Peyer's patch (tissue), 4 donors: Measurements from ENCODE around the gene MCAT. TPM values are rescaled to one million over a fixed set of nuclear protein-coding genes. Genes with fewer than 3 reads are reported as not detected.

Source experiments
- DNase-seq, 3 donors: peaks; one replicate each; pipeline ENCODE4 v3.0.0-alpha.2; 2017 to 2019
- H3K27ac ChIP-seq, 4 donors: fragments of 200-600 bp; sonication (generic); one replicate each; pipeline ENCODE4 v1.5.1; 2016 to 2019
- H3K27me3 ChIP-seq, 2 donors: fragments of 200-600 bp; sonication (generic); one replicate each; pipeline ENCODE4 v1.5.1; 2019
- H3K36me3 ChIP-seq, 3 donors: fragments of 200-600 bp; sonication (generic); one replicate each; pipeline ENCODE4 v1.5.1; 2016 to 2019
- H3K4me1 ChIP-seq, 4 donors: fragments of 200-600 bp; sonication (generic); one replicate each; pipeline ENCODE4 v1.5.1; 2016 to 2019
- H3K4me3 ChIP-seq, 4 donors: fragments of 200-600 bp; sonication (generic); 1 replicate in 3 of 4; 2 replicates in 1 of 4; pipeline ENCODE4 v1.5.1; 2016 to 2019; ENCODE audit warnings: mild to moderate bottlenecking in 1 of 4
- H3K9me3 ChIP-seq, 4 donors: fragments of 200-600 bp; sonication (generic); one replicate each; pipeline ENCODE4 v1.5.1; 2016 to 2019; ENCODE audit warnings: mild to moderate bottlenecking in 1 of 4
- CTCF ChIP-seq, 6 experiments: fragments of 450-650 bp in 4 of 6; fragments of 200-600 bp in 2 of 6; sonication (generic) in 1 of 6; IDR thresholded peaks; one replicate each; pipeline ENCODE4 v1.5.1; 2017 to 2019; ENCODE audit warnings: antibody characterized with exemption in 6 of 6, mild to moderate bottlenecking in 3 of 6, moderate library complexity in 1 of 6
- POLR2A ChIP-seq, 2 donors: fragments of 450-650 bp; IDR thresholded peaks; one replicate each; pipeline ENCODE4 v1.5.1; 2017; ENCODE audit warnings: antibody characterized with exemption in 2 of 2, mild to moderate bottlenecking in 2 of 2, moderate library complexity in 2 of 2
- total RNA-seq, 4 donors: library from RNA; depleted of rRNA; stranded (reverse); fragments of >200 nt; gene quantifications; one replicate each; pipeline ENCODE4 v1.1.0, GENCODE V29; 2016

The MCAT gene
- total RNA-seq, 4 donors from 2014 or later = 9.1 to 28.5 (median 15.1) TPM

DNA sequence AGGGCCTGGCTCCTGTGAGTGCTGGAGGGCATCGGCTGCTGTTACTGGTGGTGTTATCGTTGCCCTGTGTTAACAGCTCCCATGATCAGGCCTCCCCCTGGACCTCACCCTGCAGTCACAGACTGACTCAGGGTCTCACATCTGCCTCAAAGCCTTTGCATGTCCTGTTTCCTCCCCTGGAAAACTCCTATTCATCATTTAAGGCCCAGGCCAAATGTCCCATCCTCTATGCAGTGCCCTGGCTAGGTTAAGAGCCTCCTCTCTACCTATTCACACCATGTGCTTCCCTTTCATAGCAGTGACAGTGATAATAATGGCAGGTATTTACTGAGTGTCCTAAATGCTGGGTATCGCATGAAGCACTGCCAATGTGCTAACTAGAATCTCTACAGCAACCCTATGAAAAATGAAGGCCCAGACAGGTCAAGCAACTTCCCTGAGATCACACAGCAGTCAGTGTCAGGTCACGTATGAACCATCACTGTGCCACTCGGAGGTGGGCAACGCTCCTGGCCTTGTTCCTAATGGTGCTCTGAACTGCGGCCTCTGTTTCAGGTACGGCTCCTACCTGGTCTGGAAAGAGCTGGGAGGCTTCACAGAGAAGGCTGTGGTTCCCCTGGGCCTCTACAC, 17.4 kb upstream of the MCAT start:
- peak overlapping the region in 1 of 4 donors; percentile 36 for H3K27ac ChIP-seq
- DNase-seq = no peak
- H3K4me3 ChIP-seq = no peak overlapping the region
- peaks cover 0 to 52% (median 0%) of the 10 kb centered on the region in 4 donors for H3K4me1 ChIP-seq
- TF ChIP-seq CTCF (IDR thresholded peaks at IDR 0.05) (no peak), POLR2A (IDR thresholded peaks at IDR 0.05) (no peak)
- H3K36me3 ChIP-seq = peaks cover 0 to 14% (median 0%) of the 10 kb centered on the region in 3 donors
- H3K9me3 ChIP-seq = no peaks in the 10 kb centered on the region
- H3K27me3 ChIP-seq = no peaks in the 10 kb centered on the region

DNA sequence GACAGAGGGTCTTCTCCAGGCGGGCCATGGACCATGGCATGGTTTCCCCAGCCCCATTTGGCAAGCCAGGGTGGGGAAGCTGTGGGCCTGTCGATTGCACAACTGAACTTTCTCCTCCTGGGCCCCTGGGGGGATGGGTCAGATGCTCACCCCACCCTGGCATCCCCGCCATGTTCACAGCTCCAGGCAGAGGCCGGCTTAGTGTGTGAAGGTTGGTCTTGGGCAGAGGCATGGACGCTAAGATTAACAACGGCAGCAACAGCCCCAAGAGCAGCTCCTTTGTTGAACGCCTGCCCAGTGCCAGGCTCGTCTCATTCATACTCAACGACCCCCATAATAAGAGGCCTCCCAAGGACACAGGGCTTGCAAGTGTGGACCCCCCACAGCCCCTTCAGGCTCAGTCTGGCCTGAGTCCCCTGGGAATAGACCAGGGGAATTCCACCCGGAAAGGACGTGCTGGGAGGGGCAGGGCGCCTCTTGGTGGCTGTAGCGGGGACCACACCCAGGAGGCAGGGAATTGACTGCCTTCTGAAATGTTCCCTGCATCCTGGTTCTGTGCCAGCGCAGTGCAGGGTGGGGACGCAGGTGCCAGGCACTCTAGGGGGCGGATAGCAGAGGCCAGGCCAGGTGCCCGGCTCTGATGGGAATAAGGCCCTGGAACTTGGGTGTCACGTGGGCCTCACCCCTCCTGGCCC, 16.4 kb upstream of the MCAT start:
- Histone ChIP-seq H3K4me1 (peaks cover 0 to 54% (median 0%) of the 10 kb centered on the region in 4 donors), H3K27ac (peak overlapping the region in 3 of 4 donors; percentile 23 to 52 (median 36)), H3K4me3 (no peak overlapping the region), H3K36me3 (peaks cover 0 to 14% (median 0%) of the 10 kb centered on the region in 3 donors), H3K9me3 (no peaks in the 10 kb centered on the region), H3K27me3 (no peaks in the 10 kb centered on the region)
- peak in 2 of 3 donors; percentile 79 to 85 for DNase-seq
- TF ChIP-seq CTCF (IDR thresholded peaks at IDR 0.05) = peak in 4 of 6 experiments; percentile 30 to 72 (median 66)
- TF ChIP-seq POLR2A (IDR thresholded peaks at IDR 0.05) = no peak

- Histone ChIP-seq H3K4me1 (peaks cover 0 to 61% (median 0%) of the 10 kb centered on the region in 4 donors), H3K27ac (peak overlapping the region in 3 of 4 donors; percentile 23 to 52 (median 36)), H3K9me3 (no peaks in the 10 kb centered on the region)
These were observed 15.7 kb upstream of the MCAT start for GRCh38 chr22:43158778-43159483.

DNA sequence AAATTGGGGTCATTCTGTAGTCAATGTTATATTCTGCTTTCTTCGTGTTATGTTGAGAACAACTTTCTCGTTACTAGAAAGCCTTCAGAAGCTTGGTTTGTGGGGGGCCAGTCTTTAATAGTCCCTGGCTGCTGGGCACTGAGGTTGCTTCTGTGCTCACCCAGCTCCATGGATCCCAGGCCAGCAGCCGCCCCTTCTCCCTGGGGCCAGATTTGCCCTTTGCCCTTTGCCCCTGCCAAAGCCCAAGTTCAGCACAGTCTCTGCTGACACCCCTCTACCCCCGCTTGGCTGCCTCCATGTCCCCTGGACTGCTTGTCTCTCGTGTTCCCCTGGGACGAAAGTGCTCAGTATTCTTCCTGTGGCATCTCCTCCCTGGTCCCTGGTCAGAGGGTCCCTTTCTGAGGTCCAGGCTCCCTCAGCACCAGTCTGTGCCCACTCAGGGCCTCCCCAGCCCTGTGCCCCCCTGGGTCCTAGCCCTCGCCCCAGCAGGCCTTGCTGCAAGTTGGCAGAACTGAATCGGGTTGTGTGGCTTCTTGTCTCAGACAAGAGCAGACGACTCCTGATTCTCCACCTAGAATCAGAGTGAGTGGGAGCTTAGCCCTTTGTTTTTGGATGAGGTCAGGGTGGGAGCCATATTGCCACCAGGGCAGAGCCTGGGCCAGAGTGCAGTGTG, 14.8 kb upstream of the MCAT start:
- Histone ChIP-seq H3K27ac (no peak overlapping the region), H3K4me1 (peaks cover 0 to 54% (median 0%) of the 10 kb centered on the region in 4 donors), H3K9me3 (no peaks in the 10 kb centered on the region), H3K4me3 (no peak overlapping the region), H3K27me3 (no peaks in the 10 kb centered on the region), H3K36me3 (peaks cover 0 to 14% (median 0%) of the 10 kb centered on the region in 3 donors)
- no peak for DNase-seq
- TF ChIP-seq POLR2A (IDR thresholded peaks at IDR 0.05) = no peak
- no peak for TF ChIP-seq CTCF (IDR thresholded peaks at IDR 0.05)

More at GRCh38 chr22:43158778-43159483, 15.7 kb upstream of the MCAT start:
- Histone ChIP-seq H3K36me3 (peaks cover 0 to 14% (median 0%) of the 10 kb centered on the region in 3 donors), H3K27me3 (no peaks in the 10 kb centered on the region), H3K4me3 (no peak overlapping the region)
- no peak for DNase-seq
- TF ChIP-seq POLR2A (IDR thresholded peaks at IDR 0.05) (no peak), CTCF (IDR thresholded peaks at IDR 0.05) (no peak)

DNA sequence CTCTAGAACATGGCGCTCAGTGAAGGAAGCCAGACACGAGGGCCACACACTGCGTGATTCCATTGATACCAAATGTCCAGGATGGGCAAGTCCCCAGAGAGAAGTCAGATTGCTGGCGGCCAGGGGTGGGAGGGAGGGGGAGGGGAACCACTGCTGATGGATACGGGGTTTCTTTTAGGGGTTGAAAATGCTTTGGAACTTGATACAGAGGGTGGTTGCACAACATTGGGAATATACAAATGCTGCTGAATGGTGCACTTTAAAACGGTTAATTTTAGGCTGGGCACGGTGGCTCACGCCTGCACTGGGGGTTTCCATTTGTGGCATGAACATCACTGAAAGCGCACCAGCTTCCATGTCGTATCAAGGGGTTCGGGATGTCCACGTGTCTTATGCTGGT, 13.2 kb upstream of the MCAT start:
- Histone ChIP-seq H3K27me3 (no peaks in the 10 kb centered on the region), H3K9me3 (no peaks in the 10 kb centered on the region), H3K36me3 (peaks cover 0 to 4% (median 0%) of the 10 kb centered on the region in 3 donors), H3K4me3 (no peak overlapping the region), H3K27ac (no peak overlapping the region), H3K4me1 (peaks cover 0 to 57% (median 7%) of the 10 kb centered on the region in 4 donors)
- no peak for TF ChIP-seq POLR2A (IDR thresholded peaks at IDR 0.05)
- no peak for TF ChIP-seq CTCF (IDR thresholded peaks at IDR 0.05)
- DNase-seq = no peak
